Right lobe of liver (tissue), 4 donors: Measurements from ENCODE around the gene NRIP3.

Source experiments
- POLR2A ChIP-seq: fragments of 450-650 bp; IDR thresholded peaks from one replicate; pipeline ENCODE4 v1.6.1; 2017; ENCODE audit warnings: antibody characterized with exemption, mild to moderate bottlenecking
- TF ChIP-seq, protein P1 (sequence below), 4 donors: fragments of 200-600 bp in 3 of 4; fragments of 450-650 bp in 1 of 4; IDR thresholded peaks; one replicate each; pipeline versions ENCODE4 v1.5.1 to v1.8.0; 2016 to 2022; ENCODE audit warnings: antibody characterized with exemption in 4 of 4, mild to moderate bottlenecking in 2 of 4
- donor health status: DM: no; HTN: no; CAD: no.
- donor health status: DM: no; HTN: no; CAD: no.
- donor health status: DM: no; HTN: yes; CAD: no.

DNA sequence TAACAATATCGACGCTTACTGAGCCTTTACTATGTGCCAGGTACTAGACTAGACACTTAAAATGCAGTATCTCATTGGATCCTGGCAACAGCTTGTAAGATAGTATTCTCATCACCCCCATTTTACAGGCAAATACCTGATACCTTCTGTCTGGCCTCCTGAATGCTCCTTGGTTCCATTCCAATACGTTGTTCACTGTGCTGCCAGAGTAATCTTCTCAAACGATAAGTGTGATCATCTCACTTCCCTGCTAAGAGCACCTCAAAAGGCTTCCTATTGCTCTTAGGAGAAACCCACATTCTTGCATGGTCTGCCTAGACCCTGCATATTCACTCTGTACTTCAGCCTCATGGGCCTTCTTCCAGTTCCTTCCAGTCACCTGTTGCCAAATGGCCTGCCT is 1.3 kb upstream of the NRIP3 start:
- no peak for TF ChIP-seq POLR2A
- TF ChIP-seq, protein P1, sequence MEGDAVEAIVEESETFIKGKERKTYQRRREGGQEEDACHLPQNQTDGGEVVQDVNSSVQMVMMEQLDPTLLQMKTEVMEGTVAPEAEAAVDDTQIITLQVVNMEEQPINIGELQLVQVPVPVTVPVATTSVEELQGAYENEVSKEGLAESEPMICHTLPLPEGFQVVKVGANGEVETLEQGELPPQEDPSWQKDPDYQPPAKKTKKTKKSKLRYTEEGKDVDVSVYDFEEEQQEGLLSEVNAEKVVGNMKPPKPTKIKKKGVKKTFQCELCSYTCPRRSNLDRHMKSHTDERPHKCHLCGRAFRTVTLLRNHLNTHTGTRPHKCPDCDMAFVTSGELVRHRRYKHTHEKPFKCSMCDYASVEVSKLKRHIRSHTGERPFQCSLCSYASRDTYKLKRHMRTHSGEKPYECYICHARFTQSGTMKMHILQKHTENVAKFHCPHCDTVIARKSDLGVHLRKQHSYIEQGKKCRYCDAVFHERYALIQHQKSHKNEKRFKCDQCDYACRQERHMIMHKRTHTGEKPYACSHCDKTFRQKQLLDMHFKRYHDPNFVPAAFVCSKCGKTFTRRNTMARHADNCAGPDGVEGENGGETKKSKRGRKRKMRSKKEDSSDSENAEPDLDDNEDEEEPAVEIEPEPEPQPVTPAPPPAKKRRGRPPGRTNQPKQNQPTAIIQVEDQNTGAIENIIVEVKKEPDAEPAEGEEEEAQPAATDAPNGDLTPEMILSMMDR (IDR thresholded peaks at IDR 0.05), result no peak
